ENCODE results near the gene FKBP11.
"Not testable (repeated sequence)": the region's sequence is repeated elsewhere in the genome, so short reads cannot be mapped to it uniquely, and the experiment has no call there.

The FKBP11 gene

GRCh38 chr12:48903982-48904411 is 21.3 kb downstream of the FKBP11 start:
- DNase-seq (ENCODE audit: low spot score) = peak; percentile 94

- DNase-seq (ENCODE audit: low spot score) = no peak
These were observed 21.8 kb downstream of the FKBP11 start for GRCh38 chr12:48903363-48903981.

GRCh38 chr12:48901278-48901677 is 24.0 kb downstream of the FKBP11 start:
- no peak for DNase-seq (ENCODE audit: low spot score)

- no peak for DNase-seq (ENCODE audit: low spot score)
These were observed 25.6 kb downstream of the FKBP11 start for GRCh38 chr12:48899651-48900050.

- DNase-seq (ENCODE audit: low spot score) = no peak
These were observed 31.0 kb downstream of the FKBP11 start for GRCh38 chr12:48894271-48894670.

GRCh38 chr12:48890657-48891418 is 34.5 kb downstream of the FKBP11 start:
- peak; percentile 77 for DNase-seq (ENCODE audit: low spot score)

- no peak for DNase-seq (ENCODE audit: low spot score)
These were observed 35.6 kb downstream of the FKBP11 start for GRCh38 chr12:48889679-48890078.

GRCh38 chr12:48883305-48884161 is 41.8 kb downstream of the FKBP11 start:
- no peak for DNase-seq (ENCODE audit: low spot score)

- no peak for DNase-seq (ENCODE audit: low spot score)
These were observed 42.4 kb downstream of the FKBP11 start for GRCh38 chr12:48882972-48883304.

- DNase-seq (ENCODE audit: low spot score) = no peak
These were observed 43.0 kb downstream of the FKBP11 start for GRCh38 chr12:48882315-48882687.

GRCh38 chr12:48881686-48882314 is 43.5 kb downstream of the FKBP11 start:
- DNase-seq (ENCODE audit: low spot score) = no peak

- no peak for DNase-seq (ENCODE audit: low spot score)
These were observed 44.6 kb downstream of the FKBP11 start for GRCh38 chr12:48880647-48881046.

- DNase-seq (ENCODE audit: low spot score) = no peak
These were observed 46.7 kb downstream of the FKBP11 start for GRCh38 chr12:48878548-48878947.

- no peak for DNase-seq (ENCODE audit: low spot score)
These were observed 49.3 kb downstream of the FKBP11 start for GRCh38 chr12:48875944-48876515.

- not testable (repeated sequence) for DNase-seq (ENCODE audit: low spot score)
These were observed 51.8 kb downstream of the FKBP11 start for GRCh38 chr12:48873534-48873933.

- DNase-seq (ENCODE audit: low spot score) = no peak
These were observed 52.2 kb downstream of the FKBP11 start for GRCh38 chr12:48873096-48873495.

Measured in NAMALWA (cell line).